ENCODE data around the gene HSPB1. TPM values are rescaled to one million over a fixed set of nuclear protein-coding genes. Genes with fewer than 3 reads are reported as not detected.

Gene HSPB1
- total and polyA plus RNA-seq, 2 experiments from 2014 or later: 186 to 1,525 TPM

GRCh38 chr7:76346097-76346496, 43.6 kb downstream of the HSPB1 start:
- H3K4me3 ChIP-seq: no peak overlapping the region
- 80% methylated on average over 6 of the region's 6 CpGs for WGBS (ENCODE audit: low lambda C conversion rate, missing lambda C conversion rate)
- no peak for TF ChIP-seq CTCF (IDR thresholded peaks at IDR 0.05; ENCODE audit: poor library complexity)
- H3K4me2 ChIP-seq: no peak overlapping the region
- peaks cover 98% of the 10 kb centered on the region for H3K79me2 ChIP-seq
- peaks cover 72% of the 10 kb centered on the region for H4K20me1 ChIP-seq (ENCODE audit: insufficient read depth, poor library complexity, severe bottlenecking)
- H3K4me1 ChIP-seq (ENCODE audit: insufficient read depth): peaks cover 8% of the 10 kb centered on the region
- no peak overlapping the region for H2AFZ ChIP-seq
- H3K9me2 ChIP-seq (replicated peaks; ENCODE audit: insufficient read depth): no peaks in the 10 kb centered on the region
- peak; percentile 70 for DNase-seq (ENCODE audit: low spot score)
- no peaks in the 10 kb centered on the region for H3K9me3 ChIP-seq (ENCODE audit: low read depth)
- no peaks in the 10 kb centered on the region for H3K27me3 ChIP-seq
- peak overlapping the region; percentile 91 for H3K27ac ChIP-seq
- H3K36me3 ChIP-seq (replicated peaks; ENCODE audit: insufficient read depth, low read depth): no peaks in the 10 kb centered on the region

- WGBS (ENCODE audit: low lambda C conversion rate, missing lambda C conversion rate): 97% methylated on average over 8 of the region's 8 CpGs
- TF ChIP-seq EZH2 (IDR thresholded peaks at IDR 0.05; ENCODE audit: borderline replicate concordance) (no peak), EZH2phosphoT487 (IDR thresholded peaks at IDR 0.05; ENCODE audit: low read depth, severe bottlenecking, unreplicated experiment) (no peak), CTCF (IDR thresholded peaks at IDR 0.05; ENCODE audit: poor library complexity) (no peak)
- H2AFZ ChIP-seq: no peak overlapping the region
- no peaks in the 10 kb centered on the region for H3K27me3 ChIP-seq
- DNase-seq (ENCODE audit: low spot score): no peak
- H3K4me2 ChIP-seq: no peak overlapping the region
- peaks cover 8% of the 10 kb centered on the region for H3K4me1 ChIP-seq (ENCODE audit: insufficient read depth)
- no peak overlapping the region for H3K4me3 ChIP-seq
- no peaks in the 10 kb centered on the region for H3K9me3 ChIP-seq (ENCODE audit: low read depth)
- peaks cover 74% of the 10 kb centered on the region for H4K20me1 ChIP-seq (ENCODE audit: insufficient read depth, poor library complexity, severe bottlenecking)
- peaks cover 98% of the 10 kb centered on the region for H3K79me2 ChIP-seq
- H3K9me2 ChIP-seq (replicated peaks; ENCODE audit: insufficient read depth): no peaks in the 10 kb centered on the region
- H3K36me3 ChIP-seq (replicated peaks; ENCODE audit: insufficient read depth, low read depth): no peaks in the 10 kb centered on the region
- peak overlapping the region; percentile 91 for H3K27ac ChIP-seq
These were observed 44.3 kb downstream of the HSPB1 start for GRCh38 chr7:76346778-76347177.

GRCh38 chr7:76347710-76348109, 45.2 kb downstream of the HSPB1 start:
- Histone ChIP-seq H3K4me1 (ENCODE audit: insufficient read depth) (peaks cover 8% of the 10 kb centered on the region), H3K36me3 (replicated peaks; ENCODE audit: insufficient read depth, low read depth) (no peaks in the 10 kb centered on the region), H2AFZ (no peak overlapping the region), H4K20me1 (ENCODE audit: insufficient read depth, poor library complexity, severe bottlenecking) (peaks cover 74% of the 10 kb centered on the region), H3K27ac (no peak overlapping the region), H3K4me2 (no peak overlapping the region), H3K27me3 (no peaks in the 10 kb centered on the region), H3K79me2 (peaks cover 98% of the 10 kb centered on the region), H3K9me2 (replicated peaks; ENCODE audit: insufficient read depth) (no peaks in the 10 kb centered on the region), H3K9me3 (ENCODE audit: low read depth) (no peaks in the 10 kb centered on the region), H3K4me3 (no peak overlapping the region)
- DNase-seq (ENCODE audit: low spot score): no peak
- 90% methylated on average over 5 of the region's 5 CpGs for WGBS (ENCODE audit: low lambda C conversion rate, missing lambda C conversion rate)
- no peak for TF ChIP-seq EZH2phosphoT487 (IDR thresholded peaks at IDR 0.05; ENCODE audit: low read depth, severe bottlenecking, unreplicated experiment)
- TF ChIP-seq EZH2 (IDR thresholded peaks at IDR 0.05; ENCODE audit: borderline replicate concordance): no peak
- no peak for TF ChIP-seq CTCF (IDR thresholded peaks at IDR 0.05; ENCODE audit: poor library complexity)

- Histone ChIP-seq H3K79me2 (peaks cover 98% of the 10 kb centered on the region), H3K4me1 (ENCODE audit: insufficient read depth) (peaks cover 8% of the 10 kb centered on the region), H3K9me2 (replicated peaks; ENCODE audit: insufficient read depth) (no peaks in the 10 kb centered on the region), H3K4me3 (no peak overlapping the region), H3K27ac (no peak overlapping the region), H3K36me3 (replicated peaks; ENCODE audit: insufficient read depth, low read depth) (no peaks in the 10 kb centered on the region), H2AFZ (no peak overlapping the region), H3K4me2 (no peak overlapping the region), H3K9me3 (ENCODE audit: low read depth) (no peaks in the 10 kb centered on the region), H3K27me3 (no peaks in the 10 kb centered on the region), H4K20me1 (ENCODE audit: insufficient read depth, poor library complexity, severe bottlenecking) (peaks cover 76% of the 10 kb centered on the region)
- TF ChIP-seq CTCF (IDR thresholded peaks at IDR 0.05; ENCODE audit: poor library complexity): no peak
- no peak for TF ChIP-seq EZH2phosphoT487 (IDR thresholded peaks at IDR 0.05; ENCODE audit: low read depth, severe bottlenecking, unreplicated experiment)
- TF ChIP-seq EZH2 (IDR thresholded peaks at IDR 0.05; ENCODE audit: borderline replicate concordance): no peak
- 97% methylated on average over 8 of the region's 8 CpGs for WGBS (ENCODE audit: low lambda C conversion rate, missing lambda C conversion rate)
- no peak for DNase-seq (ENCODE audit: low spot score)
These were observed 46.9 kb downstream of the HSPB1 start for GRCh38 chr7:76349313-76349885.

Data from hepatocyte (in vitro differentiated cells).